GM19025 (cell line): ENCODE data around the gene CHRDL2.
A peak's percentile ranks its signal among the peaks of the same experiment; 100 is the strongest.

Experiments used
- ATAC-seq: cut with Tn5 transposase; IDR thresholded peaks from one replicate; pipeline ENCODE4 v1.9.1; 2021; ENCODE audit warnings: mild to moderate bottlenecking, low read depth, moderate library complexity; ENCODE audit not compliant: unreplicated experiment

Gene CHRDL2

GRCh38 chr11:74749127-74749964 lies 18.1 kb upstream of the CHRDL2 start:
- peak; percentile 48 for ATAC-seq

GRCh38 chr11:74748211-74749126 lies 17.2 kb upstream of the CHRDL2 start, which contains the start of gene RNF169:
TSS of gene RNF169 (plus strand) at chr11:74748849. CDS start at chr11:74748881, 32 bp downstream.
- ATAC-seq, result peak; percentile 97

GRCh38 chr11:74746868-74747267 lies 15.6 kb upstream of the CHRDL2 start:
- ATAC-seq, result no peak

GRCh38 chr11:74744277-74744676 lies 13.1 kb upstream of the CHRDL2 start:
- no peak for ATAC-seq

GRCh38 chr11:74743640-74744039 lies 12.4 kb upstream of the CHRDL2 start:
- no peak for ATAC-seq

- ATAC-seq, result no peak
These were observed 10.8 kb upstream of the CHRDL2 start for GRCh38 chr11:74742070-74742469.

- ATAC-seq, result no peak
These were observed 8.5 kb upstream of the CHRDL2 start for GRCh38 chr11:74739546-74740270.

GRCh38 chr11:74736031-74736430 lies 4.8 kb upstream of the CHRDL2 start:
- ATAC-seq, result no peak

- no peak for ATAC-seq
These were observed 4.2 kb upstream of the CHRDL2 start for GRCh38 chr11:74735365-74735928.

- ATAC-seq, result no peak
These were observed 3.3 kb upstream of the CHRDL2 start for GRCh38 chr11:74734559-74734925.

GRCh38 chr11:74730571-74731260 lies 510 bp downstream of the CHRDL2 start:
- ATAC-seq, result no peak

- ATAC-seq, result no peak
These were observed 1.8 kb downstream of the CHRDL2 start for GRCh38 chr11:74729397-74729796.

GRCh38 chr11:74726547-74727182 lies 4.6 kb downstream of the CHRDL2 start:
- ATAC-seq, result peak; percentile 89

GRCh38 chr11:74725701-74726100 lies 5.5 kb downstream of the CHRDL2 start:
- no peak for ATAC-seq

GRCh38 chr11:74723511-74723910 lies 7.7 kb downstream of the CHRDL2 start:
- ATAC-seq, result no peak

GRCh38 chr11:74721479-74721835 lies 9.8 kb downstream of the CHRDL2 start:
- no peak for ATAC-seq

- ATAC-seq, result no peak
These were observed 10.4 kb downstream of the CHRDL2 start for GRCh38 chr11:74720596-74721478.

- no peak for ATAC-seq
These were observed 12.2 kb downstream of the CHRDL2 start for GRCh38 chr11:74719011-74719410.
